B cell (primary cell): Measurements from ENCODE around the gene NPRL2. TPM values are rescaled to one million over a fixed set of nuclear protein-coding genes. Genes with fewer than 3 reads are reported as not detected.

Source experiments
- ATAC-seq: fragments of 200-7000 bp; cut with Tn5 transposase; one replicate; pipeline ENCODE4 v1.10.0; 2021; ENCODE audit warnings: low read depth, mild to moderate bottlenecking, moderate number of reproducible peaks, moderate library complexity
- CTCF ChIA-PET: fragments of 350-600 bp; sonication (Branson Sonifier 250); formaldehyde crosslinking; loops from one replicate; lab custom pipeline; 2021; ENCODE audit warnings: antibody characterized with exemption, inconsistent platforms; lab: Charles Lee
- POLR2A ChIA-PET: fragments of 350-600 bp; sonication (Branson Sonifier 250); formaldehyde crosslinking; loops from one replicate; lab custom pipeline; 2021; ENCODE audit warnings: antibody characterized with exemption; lab: Charles Lee
- DNase-seq: peaks from one replicate; pipeline ENCODE4 v3.0.0; 2013
- H2AFZ ChIP-seq: 2 replicates; pipeline ENCODE4 v1.6.1; 2012; ENCODE audit warnings: mild to moderate bottlenecking, low read depth, low read length; ENCODE audit not compliant: insufficient read depth, poor library complexity, severe bottlenecking
- H3K27ac ChIP-seq, 2 donors: 1 replicate in 1 of 2; 2 replicates in 1 of 2; pipeline ENCODE4 v1.5.1; 2012 to 2013; ENCODE audit warnings: low read length in 2 of 2, mild to moderate bottlenecking in 2 of 2, moderate library complexity in 1 of 2
- H3K27me3 ChIP-seq, 4 experiments: fragments of 200-600 bp in 1 of 4; sonication (generic) in 1 of 4; replicated peaks in 1 of 4; 1 replicate in 2 of 4; 2 replicates in 2 of 4; pipeline versions ENCODE4 v1.6.1 to v1.7.0; 2013 to 2016; ENCODE audit warnings: low read length in 3 of 4, mild to moderate bottlenecking in 2 of 4, mixed read lengths in 1 of 4, moderate library complexity in 1 of 4; ENCODE audit not compliant: insufficient read depth in 4 of 4, control insufficient read depth in 3 of 4; ENCODE audit errors: control extremely low read depth in 1 of 4
- H3K36me3 ChIP-seq, 2 experiments: replicated peaks in 1 of 2; 1 replicate in 1 of 2; 2 replicates in 1 of 2; pipeline versions ENCODE4 v1.6.1 to v1.7.1; 2013; ENCODE audit warnings: low read length in 1 of 2; ENCODE audit not compliant: insufficient read depth in 2 of 2, control insufficient read depth in 1 of 2; ENCODE audit errors: control extremely low read depth in 1 of 2, extremely low read depth in 1 of 2
- H3K4me1 ChIP-seq, 2 donors: fragments of 200-600 bp in 1 of 2; sonication (generic) in 1 of 2; 1 replicate in 1 of 2; 2 replicates in 1 of 2; pipeline versions ENCODE4 v1.5.1 to v1.6.1; 2013 to 2017; ENCODE audit warnings: low read length in 2 of 2; ENCODE audit not compliant: control insufficient read depth in 2 of 2, insufficient read depth in 2 of 2
- H3K4me2 ChIP-seq: replicated peaks from 2 replicates; pipeline ENCODE3; 2012; ENCODE audit warnings: mild to moderate bottlenecking, low read depth, low read length; ENCODE audit not compliant: poor library complexity, severe bottlenecking
- H3K4me3 ChIP-seq, 5 experiments: fragments of 200-600 bp in 1 of 5; sonication (generic) in 1 of 5; 1 replicate in 3 of 5; 2 replicates in 2 of 5; pipeline versions ENCODE4 v1.5.1 to v1.7.0; 2011 to 2016; ENCODE audit warnings: low read length in 4 of 5, mild to moderate bottlenecking in 4 of 5, low read depth in 2 of 5, control low read depth in 1 of 5, moderate library complexity in 1 of 5; ENCODE audit not compliant: insufficient read depth in 1 of 5; ENCODE audit errors: control extremely low read depth in 1 of 5, extremely low read depth in 1 of 5
- H3K79me2 ChIP-seq: fragments of 200-600 bp; sonication (generic); one replicate; pipeline ENCODE4 v1.6.0; 2016; ENCODE audit warnings: low read length; ENCODE audit not compliant: control insufficient read depth, insufficient read depth
- H3K9ac ChIP-seq: fragments of 200-600 bp; sonication (generic); 2 replicates; pipeline ENCODE4 v1.6.1; 2017; ENCODE audit warnings: mild to moderate bottlenecking, low read length, moderate library complexity
- H3K9me3 ChIP-seq, 3 donors: one replicate each; pipeline versions ENCODE4 v1.6.1 to v1.7.1; 2013; ENCODE audit warnings: low read length in 2 of 3; ENCODE audit not compliant: control insufficient read depth in 2 of 3, insufficient read depth in 1 of 3; ENCODE audit errors: control extremely low read depth in 1 of 3
- H4K20me1 ChIP-seq: 2 replicates; pipeline ENCODE4 v1.6.0; 2012; ENCODE audit warnings: mild to moderate bottlenecking, low read length; ENCODE audit not compliant: insufficient read depth, control insufficient read depth, poor library complexity, severe bottlenecking
- H3K27ac Mint-ChIP-seq: one replicate; pipeline ENCODE4 v1.8.0; 2021; ENCODE audit warnings: mixed read lengths
- H3K27me3 Mint-ChIP-seq: one replicate; pipeline ENCODE4 v1.8.0; 2021; ENCODE audit warnings: mixed read lengths
- H3K4me1 Mint-ChIP-seq: one replicate; pipeline ENCODE4 v1.8.0; 2021; ENCODE audit warnings: mixed read lengths
- H3K4me3 Mint-ChIP-seq: one replicate; pipeline ENCODE4 v1.8.0; 2021; ENCODE audit warnings: mixed read lengths
- H3K9me3 Mint-ChIP-seq: one replicate; pipeline ENCODE4 v1.8.0; 2022; ENCODE audit warnings: mixed read lengths; ENCODE audit not compliant: insufficient read depth
- EZH2 ChIP-seq: IDR thresholded peaks from 2 replicates; pipeline ENCODE4 v1.6.1; 2012; ENCODE audit warnings: borderline replicate concordance, low read depth, mild to moderate bottlenecking, moderate library complexity, low read length; ENCODE audit not compliant: insufficient read depth, poor library complexity, severe bottlenecking
- WGBS: methylation state at CpG from one replicate; pipeline ENCODE4 v1.1.5; 2013; ENCODE audit warnings: missing lambda C conversion rate; ENCODE audit not compliant: insufficient coverage; 5-methylcytosine and 5-hydroxymethylcytosine counted together
- intact Hi-C: fragments of 100-400 bp; cut with micrococcal nuclease; formaldehyde crosslinking; loops from one replicate; pipeline ENCODE4 v1.10.0; 2022
- polyA plus RNA-seq: library from polyadenylated mRNA; depleted of rRNA; stranded (reverse); fragments of >200 nt; gene quantifications from 2 replicates; pipeline ENCODE4 v1.2.3, GENCODE V29; 2012
- total RNA-seq, 2 donors: library from RNA; stranded (reverse); fragments of 120-200 nt in 1 of 2; gene quantifications; 1 replicate in 1 of 2; 2 replicates in 1 of 2; pipeline versions ENCODE4 v1.2.3 to v1.2.4, GENCODE V29; 2013 to 2022
- TF ChIP-seq, protein P1 (sequence below): fragments of 200-600 bp; IDR thresholded peaks from one replicate; pipeline ENCODE4 v1.8.0; 2022; ENCODE audit warnings: antibody characterized with exemption, mild to moderate bottlenecking

The NPRL2 gene
- total and polyA plus RNA-seq, 2 donors (not counting 1 experiment from before 2014, with no cell fraction given) = 31.3 to 64.6 TPM

GRCh38 chr3:50297384-50297775, 53.2 kb downstream of the NPRL2 start:
- ChIA-PET POLR2A (no interaction called here), CTCF (interaction anchor here (0.9 to 1.0 kb wide), 3 partner anchors 27 to 67 kb away, joined by 3 read pairs; no protein-coding TSS in a partner anchor)
- H3K27ac ChIP-seq = no peak overlapping the region
- H3K36me3 ChIP-seq = peaks cover 0 to 4% of the 10 kb centered on the region in 2 experiments
- Mint-ChIP-seq H3K4me3 (peak overlapping the region; percentile 100), H3K9me3 (no peaks in the 10 kb centered on the region), H3K27me3 (no peaks in the 10 kb centered on the region), H3K4me1 (peaks cover 40% of the 10 kb centered on the region), H3K27ac (peak overlapping the region; percentile 100)
- no peaks in the 10 kb centered on the region for H3K9me3 ChIP-seq
- no peaks in the 10 kb centered on the region for H3K27me3 ChIP-seq
- ATAC-seq = no peak
- intact Hi-C loops = loop anchor here (10.0 kb wide), 1 partner anchor 1087 kb away; the partner anchor contains the start of gene MANF
- DNase-seq = peak; percentile 32
- H3K9ac ChIP-seq = no peak overlapping the region
- no peak overlapping the region for H3K4me3 ChIP-seq
- H3K4me2 ChIP-seq = no peak overlapping the region
- peaks cover 13% of the 10 kb centered on the region for H3K79me2 ChIP-seq
- 95% methylated on average over 2 of the region's 2 CpGs for WGBS
- peaks cover 22 to 32% of the 10 kb centered on the region in 2 donors for H3K4me1 ChIP-seq
- no peak overlapping the region for H2AFZ ChIP-seq
- no peaks in the 10 kb centered on the region for H4K20me1 ChIP-seq
- TF ChIP-seq, protein P1, sequence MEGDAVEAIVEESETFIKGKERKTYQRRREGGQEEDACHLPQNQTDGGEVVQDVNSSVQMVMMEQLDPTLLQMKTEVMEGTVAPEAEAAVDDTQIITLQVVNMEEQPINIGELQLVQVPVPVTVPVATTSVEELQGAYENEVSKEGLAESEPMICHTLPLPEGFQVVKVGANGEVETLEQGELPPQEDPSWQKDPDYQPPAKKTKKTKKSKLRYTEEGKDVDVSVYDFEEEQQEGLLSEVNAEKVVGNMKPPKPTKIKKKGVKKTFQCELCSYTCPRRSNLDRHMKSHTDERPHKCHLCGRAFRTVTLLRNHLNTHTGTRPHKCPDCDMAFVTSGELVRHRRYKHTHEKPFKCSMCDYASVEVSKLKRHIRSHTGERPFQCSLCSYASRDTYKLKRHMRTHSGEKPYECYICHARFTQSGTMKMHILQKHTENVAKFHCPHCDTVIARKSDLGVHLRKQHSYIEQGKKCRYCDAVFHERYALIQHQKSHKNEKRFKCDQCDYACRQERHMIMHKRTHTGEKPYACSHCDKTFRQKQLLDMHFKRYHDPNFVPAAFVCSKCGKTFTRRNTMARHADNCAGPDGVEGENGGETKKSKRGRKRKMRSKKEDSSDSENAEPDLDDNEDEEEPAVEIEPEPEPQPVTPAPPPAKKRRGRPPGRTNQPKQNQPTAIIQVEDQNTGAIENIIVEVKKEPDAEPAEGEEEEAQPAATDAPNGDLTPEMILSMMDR = no peak
- no peak for TF ChIP-seq EZH2

Other genes with a start within 250 kb of the NPRL2 start
- 0.27 TPM in 1 of 2 replicates, not detected in the other for gene SEMA3F, start 195.5 kb downstream of the NPRL2 start, total RNA-seq
- gene SEMA3F, start 195.5 kb downstream of the NPRL2 start, polyA plus RNA-seq = 0.26 TPM in 1 of 2 replicates, not detected in the other
- not detected in 2 replicates for gene GNAT1, start 159.2 kb downstream of the NPRL2 start, total RNA-seq
- not detected in 2 replicates for gene GNAT1, start 159.2 kb downstream of the NPRL2 start, polyA plus RNA-seq
- not detected in 2 replicates for gene SLC38A3, start 145.5 kb downstream of the NPRL2 start, total RNA-seq
- 0.17 TPM in 1 of 2 replicates, not detected in the other for gene SLC38A3, start 145.5 kb downstream of the NPRL2 start, polyA plus RNA-seq
- gene GNAI2, start 114.6 kb downstream of the NPRL2 start, total RNA-seq = 295 and 302 TPM in 2 replicates
- 384 and 491 TPM in 2 replicates for gene GNAI2, start 114.6 kb downstream of the NPRL2 start, polyA plus RNA-seq
- gene SEMA3B, start 81.6 kb downstream of the NPRL2 start, total RNA-seq = 0.34 and 0.51 TPM in 2 replicates
- 0.52 and 1.2 TPM in 2 replicates for gene SEMA3B, start 81.6 kb downstream of the NPRL2 start, polyA plus RNA-seq
- not detected in 2 replicates for gene LSMEM2, start 71.7 kb downstream of the NPRL2 start, total RNA-seq
- gene LSMEM2, start 71.7 kb downstream of the NPRL2 start, polyA plus RNA-seq = not detected in 2 replicates
- gene IFRD2, start 58.3 kb downstream of the NPRL2 start, total RNA-seq = 55.8 and 63.4 TPM in 2 replicates
- 71.0 and 80.1 TPM in 2 replicates for gene IFRD2, start 58.3 kb downstream of the NPRL2 start, polyA plus RNA-seq
- gene HYAL3, start 51.4 kb downstream of the NPRL2 start, total RNA-seq = 1.9 and 3.7 TPM in 2 replicates
- gene HYAL3, start 51.4 kb downstream of the NPRL2 start, polyA plus RNA-seq = 4.2 and 6.3 TPM in 2 replicates
- gene NAA80, start 51.4 kb downstream of the NPRL2 start, total RNA-seq = 33.8 and 37.8 TPM in 2 replicates
- 42.3 and 49.0 TPM in 2 replicates for gene NAA80, start 51.4 kb downstream of the NPRL2 start, polyA plus RNA-seq
- gene HYAL1, start 47.2 kb downstream of the NPRL2 start, total RNA-seq = 0.19 and 0.30 TPM in 2 replicates
- 0.12 TPM in 1 of 2 replicates, not detected in the other for gene HYAL1, start 47.2 kb downstream of the NPRL2 start, polyA plus RNA-seq
- 2.8 and 4.2 TPM in 2 replicates for gene HYAL2, start 28.0 kb downstream of the NPRL2 start, total RNA-seq
- gene HYAL2, start 28.0 kb downstream of the NPRL2 start, polyA plus RNA-seq = 2.5 and 5.1 TPM in 2 replicates
- gene TUSC2, start 22.6 kb downstream of the NPRL2 start, total RNA-seq = 25.5 and 28.2 TPM in 2 replicates
- gene TUSC2, start 22.6 kb downstream of the NPRL2 start, polyA plus RNA-seq = 24.0 and 29.3 TPM in 2 replicates
- gene RASSF1, start 9.9 kb downstream of the NPRL2 start, total RNA-seq = 121 and 124 TPM in 2 replicates
- 223 and 310 TPM in 2 replicates for gene RASSF1, start 9.9 kb downstream of the NPRL2 start, polyA plus RNA-seq
- 1.8 and 3.3 TPM in 2 replicates for gene ZMYND10, start 5.0 kb downstream of the NPRL2 start, total RNA-seq
- 2.4 and 3.4 TPM in 2 replicates for gene ZMYND10, start 5.0 kb downstream of the NPRL2 start, polyA plus RNA-seq
- 36.1 and 39.5 TPM in 2 replicates for gene CYB561D2, start 87 bp upstream of the NPRL2 start, total RNA-seq
- 58.6 and 78.9 TPM in 2 replicates for gene CYB561D2, start 87 bp upstream of the NPRL2 start, polyA plus RNA-seq
- gene TMEM115, start 8.7 kb upstream of the NPRL2 start, total RNA-seq = 26.2 and 27.2 TPM in 2 replicates
- 10.6 and 19.8 TPM in 2 replicates for gene TMEM115, start 8.7 kb upstream of the NPRL2 start, polyA plus RNA-seq
- 0.85 and 1.2 TPM in 2 replicates for gene CACNA2D2, start 152.9 kb upstream of the NPRL2 start, total RNA-seq
- 0.66 and 0.69 TPM in 2 replicates for gene CACNA2D2, start 152.9 kb upstream of the NPRL2 start, polyA plus RNA-seq
- gene C3orf18, start 217.0 kb upstream of the NPRL2 start, total RNA-seq = 14.2 and 14.3 TPM in 2 replicates
- 12.1 and 15.4 TPM in 2 replicates for gene C3orf18, start 217.0 kb upstream of the NPRL2 start, polyA plus RNA-seq
- gene HEMK1, start 218.7 kb upstream of the NPRL2 start, total RNA-seq = 43.0 and 43.5 TPM in 2 replicates
- 24.6 and 34.2 TPM in 2 replicates for gene HEMK1, start 218.7 kb upstream of the NPRL2 start, polyA plus RNA-seq